A549 (cell line): Measurements from ENCODE around the gene ANK3. TPM values are rescaled to one million over a fixed set of nuclear protein-coding genes. Genes with fewer than 3 reads are reported as not detected.

Experiments
- ATAC-seq, 2 experiments: fragments of 200-7000 bp in 1 of 2; fragments of >200 bp in 1 of 2; cut with Nextera tagmentation in 1 of 2; cut with Tn5 transposase in 1 of 2; 3 replicates each; pipeline versions ENCODE4 v1.8.0 to v1.9.1; 2018 to 2020; ENCODE audit warnings: mild to moderate bottlenecking in 1 of 2, moderate library complexity in 1 of 2
- CTCF ChIA-PET: fragments of 300-600 bp; sonication (Branson Sonifier 250); formaldehyde crosslinking; extraction: SDS; loops from one replicate; lab custom pipeline; 2021; ENCODE audit warnings: antibody characterized with exemption, inconsistent platforms; lab: Yijun Ruan, JAX
- POLR2A ChIA-PET: fragments of 350-600 bp; formaldehyde crosslinking; extraction: SDS; loops from one replicate; lab custom pipeline; 2021; ENCODE audit warnings: antibody characterized with exemption, inconsistent platforms; lab: Yijun Ruan, JAX
- DNase-seq, 2 experiments: peaks; one replicate each; pipeline versions ENCODE4 v3.0.0 to v3.0.0-alpha.2; 2011 to 2016; ENCODE audit warnings: low read depth in 1 of 2, low spot score in 1 of 2
- FAIRE-seq: peaks from 2 replicates; lab custom pipeline; 2011; peaks lifted over from hg19 to GRCh38; lab: Jason Lieb, UNC
- H3K27ac ChIP-seq, 2 experiments: fragments of >200 bp; sonication (Bioruptor Twin); formaldehyde crosslinking; 3 replicates each; pipeline ENCODE4 v1.5.1; 2016 to 2017
- H3K4me1 ChIP-seq: fragments of >200 bp; sonication (Bioruptor Twin); formaldehyde crosslinking; 3 replicates; pipeline ENCODE4 v1.6.1; 2016
- H3K4me2 ChIP-seq: fragments of >200 bp; sonication (Bioruptor Twin); formaldehyde crosslinking; 3 replicates; pipeline ENCODE4 v1.6.1; 2016
- H3K4me3 ChIP-seq: fragments of >200 bp; sonication (Bioruptor Twin); formaldehyde crosslinking; 3 replicates; pipeline ENCODE4 v1.5.1; 2016
- H3K9me3 ChIP-seq: fragments of >200 bp; sonication (Bioruptor Twin); formaldehyde crosslinking; 3 replicates; pipeline ENCODE4 v1.6.1; 2016
- ATOH8 ChIP-seq: fragments of 250-450 bp; sonication (Bioruptor Pico); IDR thresholded peaks from 2 replicates; pipeline ENCODE4 v1.5.0; 2020; ENCODE audit warnings: low read depth, mild to moderate bottlenecking, moderate library complexity
- BHLHE40 ChIP-seq: IDR thresholded peaks from 2 replicates; pipeline ENCODE4 v1.6.1; 2012; ENCODE audit warnings: low read depth, low read length, inconsistent platforms
- CEBPB ChIP-seq, 2 experiments: fragments of >200 bp in 1 of 2; sonication (Bioruptor Twin) in 1 of 2; formaldehyde crosslinking in 1 of 2; IDR thresholded peaks; 2 replicates each; pipeline ENCODE4 v1.6.1; 2012 to 2016
- CHD2 ChIP-seq: fragments of 150-350 bp; IDR thresholded peaks from 2 replicates; pipeline ENCODE4 v1.6.1; 2014; ENCODE audit warnings: low read length; ENCODE audit not compliant: partially characterized antibody
- CHD4 ChIP-seq: fragments of 200-600 bp; sonication (generic); IDR thresholded peaks from 2 replicates; pipeline ENCODE4 v1.6.1; 2016; ENCODE audit warnings: antibody characterized with exemption, mild to moderate bottlenecking, borderline replicate concordance
- ESRRA ChIP-seq: fragments of 150-350 bp; IDR thresholded peaks from 2 replicates; pipeline ENCODE4 v1.6.1; 2014; ENCODE audit warnings: mild to moderate bottlenecking, low read length, borderline replicate concordance
- FOSL2 ChIP-seq, 2 experiments: fragments of 450-650 bp in 1 of 2; fragments of >200 bp in 1 of 2; sonication (Bioruptor Twin) in 1 of 2; formaldehyde crosslinking; IDR thresholded peaks; 2 replicates each; pipeline versions ENCODE4 v1.5.0 to v1.6.1; 2016 to 2020; ENCODE audit warnings: mild to moderate bottlenecking in 1 of 2, moderate library complexity in 1 of 2
- FOXS1 ChIP-seq: fragments of 250-450 bp; sonication (Bioruptor Pico); IDR thresholded peaks from 2 replicates; pipeline ENCODE4 v1.5.0; 2020; ENCODE audit warnings: mild to moderate bottlenecking, moderate library complexity
- HEYL ChIP-seq: fragments of 250-450 bp; sonication (Bioruptor Pico); IDR thresholded peaks from 2 replicates; pipeline ENCODE4 v1.8.0; 2021; ENCODE audit warnings: mild to moderate bottlenecking, moderate library complexity
- HOXB13 ChIP-seq: fragments of 250-450 bp; sonication (Bioruptor Pico); IDR thresholded peaks from 2 replicates; pipeline ENCODE4 v1.5.0; 2020; ENCODE audit warnings: low read depth, mild to moderate bottlenecking, moderate library complexity
- JUNB ChIP-seq: fragments of >200 bp; sonication (Bioruptor Twin); formaldehyde crosslinking; IDR thresholded peaks from 2 replicates; pipeline ENCODE4 v1.6.1; 2016
- KDM1A ChIP-seq: fragments of 200-600 bp; sonication (generic); IDR thresholded peaks from 2 replicates; pipeline ENCODE4 v1.6.1; 2016; ENCODE audit warnings: low read depth, mild to moderate bottlenecking
- KDM5A ChIP-seq: fragments of 200-600 bp; sonication (generic); IDR thresholded peaks from 2 replicates; pipeline ENCODE4 v1.6.1; 2016; ENCODE audit warnings: antibody characterized with exemption, mild to moderate bottlenecking
- NPAS2 ChIP-seq: fragments of 250-450 bp; sonication (Bioruptor Pico); IDR thresholded peaks from 2 replicates; pipeline ENCODE4 v1.8.0; 2022; ENCODE audit warnings: mild to moderate bottlenecking, moderate library complexity, borderline replicate concordance
- NR3C1 ChIP-seq: fragments of >200 bp; sonication (Bioruptor Twin); formaldehyde crosslinking; IDR thresholded peaks from 3 replicates; pipeline ENCODE4 v1.6.1; 2017
- PHF8 ChIP-seq: fragments of 200-600 bp; sonication (generic); IDR thresholded peaks from 2 replicates; pipeline ENCODE4 v1.6.1; 2016; ENCODE audit warnings: low read depth, mild to moderate bottlenecking, antibody characterized with exemption, moderate library complexity, borderline replicate concordance
- RAD21 ChIP-seq, 2 experiments: fragments of >200 bp in 1 of 2; sonication (Bioruptor Twin) in 1 of 2; formaldehyde crosslinking in 1 of 2; IDR thresholded peaks in 1 of 2; conservative IDR thresholded peaks in 1 of 2; 2 replicates in 1 of 2; 3 replicates in 1 of 2; pipeline ENCODE4 v1.6.1; 2012 to 2018; ENCODE audit warnings: inconsistent platforms in 1 of 2
- RARB ChIP-seq: fragments of 250-450 bp; sonication (Bioruptor Pico); IDR thresholded peaks from 2 replicates; pipeline ENCODE4 v1.8.0; 2021; ENCODE audit warnings: mild to moderate bottlenecking, moderate library complexity
- RFX5 ChIP-seq: fragments of 450-650 bp; IDR thresholded peaks from 2 replicates; pipeline ENCODE4 v1.7.1; 2014; ENCODE audit warnings: antibody characterized with exemption, mild to moderate bottlenecking, moderate library complexity
- SMC3 ChIP-seq: fragments of >200 bp; sonication (Bioruptor Twin); formaldehyde crosslinking; IDR thresholded peaks from 3 replicates; pipeline ENCODE4 v1.6.1; 2018; ENCODE audit warnings: inconsistent platforms
- SREBF2 ChIP-seq: fragments of 450-650 bp; IDR thresholded peaks from 2 replicates; pipeline ENCODE4 v1.6.1; 2014; ENCODE audit warnings: mild to moderate bottlenecking, moderate library complexity
- USF2 ChIP-seq: fragments of 450-650 bp; IDR thresholded peaks from 2 replicates; pipeline ENCODE4 v1.6.1; 2014; ENCODE audit warnings: antibody characterized with exemption
- ZC3H11A ChIP-seq: fragments of 450-650 bp; IDR thresholded peaks from 2 replicates; pipeline ENCODE4 v1.6.1; 2014; ENCODE audit warnings: antibody characterized with exemption, mild to moderate bottlenecking
- ZFP36 ChIP-seq: fragments of 450-650 bp; IDR thresholded peaks from 2 replicates; pipeline ENCODE4 v1.6.1; 2014; ENCODE audit warnings: borderline replicate concordance; ENCODE audit not compliant: partially characterized antibody
- ZNF302 ChIP-seq: fragments of 250-450 bp; sonication (Bioruptor Pico); IDR thresholded peaks from 2 replicates; pipeline ENCODE4 v1.9.0; 2021; ENCODE audit warnings: inconsistent platforms, mild to moderate bottlenecking, moderate library complexity
- ZSCAN20 ChIP-seq: fragments of 250-450 bp; sonication (Bioruptor Pico); IDR thresholded peaks from 2 replicates; pipeline ENCODE4 v1.8.0; 2022; ENCODE audit warnings: mild to moderate bottlenecking, moderate library complexity
- WGBS: methylation state at CpG from one replicate; pipeline ENCODE4 v1.1.6; 2017; ENCODE audit errors: missing lambda C conversion rate; 5-methylcytosine and 5-hydroxymethylcytosine counted together
- polyA plus RNA-seq, 4 experiments: library from polyadenylated mRNA; depleted of rRNA in 3 of 4; stranded (reverse); fragments of >200 nt; fragmentation: RNase III in 1 of 4; extraction: RNeasy Plus Mini Kit Qiagen cat#74134 plus additional on column Dnase treatment in 1 of 4; gene quantifications; 2 replicates in 3 of 4; 3 replicates in 1 of 4; pipeline ENCODE4 v1.2.3, GENCODE V29; 2011 to 2017
- TF ChIP-seq, protein P1 (sequence below): IDR thresholded peaks from 2 replicates; pipeline ENCODE4 v1.6.1; 2012
- TF ChIP-seq, protein P2 (sequence below): IDR thresholded peaks from 2 replicates; pipeline ENCODE4 v1.6.1; 2012; ENCODE audit warnings: low read depth, borderline replicate concordance
- TF ChIP-seq, protein P3 (sequence below): fragments of >200 bp; sonication (Bioruptor Twin); formaldehyde crosslinking; IDR thresholded peaks from 3 replicates; pipeline ENCODE4 v1.6.1; 2016

ANK3 gene
- polyA plus RNA-seq, 2 of the 4 experiments (the other 2 are of a cell fraction): 0.56 to 5.4 TPM

- Histone ChIP-seq H3K4me3 (no peak overlapping the region), H3K4me2 (no peak overlapping the region), H3K4me1 (no peaks in the 10 kb centered on the region), H3K27ac (no peak overlapping the region), H3K9me3 (no peaks in the 10 kb centered on the region)
- ChIA-PET POLR2A (no interaction called here), CTCF (interaction anchor here (0.8 kb wide), 1 partner anchor 76 kb away, joined by 3 read pairs; no protein-coding TSS in a partner anchor)
- no peak for FAIRE-seq
- TF ChIP-seq SREBF2 (no peak), SMC3 (no peak), USF2 (no peak), CHD2 (no peak), ZC3H11A (no peak), NPAS2 (no peak), FOSL2 (IDR thresholded peaks at IDR 0.05) (no peak), FOSL2 (CRISPR knock-in tag; IDR thresholded peaks at IDR 0.05) (no peak), BHLHE40 (no peak), FOXS1 (CRISPR knock-in tag) (no peak), RARB (CRISPR knock-in tag) (no peak), ZSCAN20 (CRISPR knock-in tag) (no peak), HEYL (no peak), PHF8 (no peak), CHD4 (no peak), CEBPB (IDR thresholded peaks at IDR 0.05) (no peak)
- TF ChIP-seq, protein P1, sequence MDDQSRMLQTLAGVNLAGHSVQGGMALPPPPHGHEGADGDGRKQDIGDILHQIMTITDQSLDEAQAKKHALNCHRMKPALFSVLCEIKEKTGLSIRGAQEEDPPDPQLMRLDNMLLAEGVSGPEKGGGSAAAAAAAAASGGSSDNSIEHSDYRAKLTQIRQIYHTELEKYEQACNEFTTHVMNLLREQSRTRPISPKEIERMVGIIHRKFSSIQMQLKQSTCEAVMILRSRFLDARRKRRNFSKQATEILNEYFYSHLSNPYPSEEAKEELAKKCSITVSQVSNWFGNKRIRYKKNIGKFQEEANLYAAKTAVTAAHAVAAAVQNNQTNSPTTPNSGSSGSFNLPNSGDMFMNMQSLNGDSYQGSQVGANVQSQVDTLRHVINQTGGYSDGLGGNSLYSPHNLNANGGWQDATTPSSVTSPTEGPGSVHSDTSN: no peak
- no peak for ATAC-seq
- WGBS: 68% methylated on average over 2 of the region's 2 CpGs
- no peak for DNase-seq
These were observed 320.4 kb downstream of the ANK3 start for GRCh38 chr10:60069311-60069710.

DNA sequence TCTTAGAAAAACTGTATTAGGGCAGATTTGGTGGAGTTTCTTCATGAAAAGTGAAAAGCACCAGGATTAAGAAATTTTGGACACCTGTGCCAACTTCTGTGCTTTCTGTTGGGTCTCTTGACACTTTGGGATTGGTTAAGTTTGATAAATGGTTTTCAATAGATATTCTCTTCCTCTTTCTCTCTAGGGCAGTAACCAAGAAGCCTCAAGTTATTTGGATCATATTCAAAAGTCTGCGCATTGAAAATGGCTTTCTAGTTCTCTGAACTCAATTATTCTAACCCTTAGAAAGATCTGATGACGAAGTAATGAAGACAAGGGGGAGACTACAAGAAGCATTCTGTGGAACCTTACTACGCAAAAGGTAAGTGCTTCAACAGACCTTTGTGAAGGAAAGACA lies 339.3 kb downstream of the ANK3 start:
- FAIRE-seq (no peak), ATAC-seq (no peak), DNase-seq (no peak)
- Histone ChIP-seq H3K27ac (no peak overlapping the region), H3K4me2 (no peak overlapping the region), H3K4me1 (no peaks in the 10 kb centered on the region), H3K9me3 (no peaks in the 10 kb centered on the region), H3K4me3 (no peak overlapping the region)
- CTCF ChIA-PET: interaction anchor here (2.3 kb wide), 1 partner anchor 17 kb away, joined by 4 read pairs; no protein-coding TSS in a partner anchor
- POLR2A ChIA-PET: no interaction called here
- 79% methylated on average over 3 of the region's 3 CpGs for WGBS
- no peak for TF ChIP-seq ATOH8 (CRISPR knock-in tag)
- TF ChIP-seq ZNF302 (CRISPR knock-in tag): no peak
- TF ChIP-seq, protein P2, sequence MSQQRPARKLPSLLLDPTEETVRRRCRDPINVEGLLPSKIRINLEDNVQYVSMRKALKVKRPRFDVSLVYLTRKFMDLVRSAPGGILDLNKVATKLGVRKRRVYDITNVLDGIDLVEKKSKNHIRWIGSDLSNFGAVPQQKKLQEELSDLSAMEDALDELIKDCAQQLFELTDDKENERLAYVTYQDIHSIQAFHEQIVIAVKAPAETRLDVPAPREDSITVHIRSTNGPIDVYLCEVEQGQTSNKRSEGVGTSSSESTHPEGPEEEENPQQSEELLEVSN: no peak
- TF ChIP-seq HOXB13 (CRISPR knock-in tag): no peak
- TF ChIP-seq ESRRA: no peak
- no peak for TF ChIP-seq RAD21 (conservative IDR thresholded peaks at IDR 0.05 in 1 of 2, IDR thresholded peaks at IDR 0.05 in 1 of 2)
- TF ChIP-seq, protein P1: no peak
- TF ChIP-seq FOXS1 (CRISPR knock-in tag): no peak
- no peak for TF ChIP-seq KDM5A
- TF ChIP-seq, protein P3, sequence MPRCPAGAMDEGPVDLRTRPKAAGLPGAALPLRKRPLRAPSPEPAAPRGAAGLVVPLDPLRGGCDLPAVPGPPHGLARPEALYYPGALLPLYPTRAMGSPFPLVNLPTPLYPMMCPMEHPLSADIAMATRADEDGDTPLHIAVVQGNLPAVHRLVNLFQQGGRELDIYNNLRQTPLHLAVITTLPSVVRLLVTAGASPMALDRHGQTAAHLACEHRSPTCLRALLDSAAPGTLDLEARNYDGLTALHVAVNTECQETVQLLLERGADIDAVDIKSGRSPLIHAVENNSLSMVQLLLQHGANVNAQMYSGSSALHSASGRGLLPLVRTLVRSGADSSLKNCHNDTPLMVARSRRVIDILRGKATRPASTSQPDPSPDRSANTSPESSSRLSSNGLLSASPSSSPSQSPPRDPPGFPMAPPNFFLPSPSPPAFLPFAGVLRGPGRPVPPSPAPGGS: no peak
- TF ChIP-seq USF2: no peak
- TF ChIP-seq KDM1A: no peak
- no peak for TF ChIP-seq ZFP36
- no peak for TF ChIP-seq RFX5
- no peak for TF ChIP-seq JUNB
- no peak for TF ChIP-seq NR3C1
